Stomach (tissue), 4 donors: Measurements from ENCODE around the gene PFKFB2.

Source experiments
- EP300 ChIP-seq: sonication (generic); formaldehyde crosslinking; IDR thresholded peaks from one replicate; pipeline ENCODE4 v1.6.1; 2017; ENCODE audit warnings: antibody characterized with exemption
- POLR2A ChIP-seq, 4 donors: fragments of 450-650 bp; IDR thresholded peaks; one replicate each; pipeline ENCODE4 v1.6.1; 2016; ENCODE audit warnings: antibody characterized with exemption in 4 of 4, control low read depth in 2 of 4, mild to moderate bottlenecking in 1 of 4, moderate library complexity in 1 of 4

DNA sequence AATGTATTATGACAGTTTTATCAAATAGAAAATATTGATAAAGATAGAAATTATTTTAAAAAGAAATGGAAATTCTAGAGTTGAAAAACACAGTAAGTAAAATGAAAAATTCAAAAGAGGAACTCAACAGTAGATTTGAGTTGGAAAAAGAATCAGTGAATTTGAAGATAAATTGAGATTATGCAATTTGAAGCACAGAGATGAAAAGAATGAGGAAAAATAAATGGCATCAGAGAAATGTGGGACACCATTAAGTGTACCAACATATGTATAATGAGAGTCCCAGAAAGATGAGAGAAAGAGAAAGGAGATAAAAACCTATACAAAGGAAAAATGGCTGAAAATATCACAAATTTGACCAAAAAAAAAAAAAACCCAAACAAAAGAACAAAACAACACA, 76.0 kb downstream of the PFKFB2 start:
- TF ChIP-seq POLR2A (IDR thresholded peaks at IDR 0.05) (no peak), EP300 (no peak)
